Right lobe of liver (tissue), 4 donors: ENCODE data around the gene OTUD4.

Experiments
- POLR2A ChIP-seq: fragments of 450-650 bp; IDR thresholded peaks from one replicate; pipeline ENCODE4 v1.6.1; 2017; ENCODE audit warnings: antibody characterized with exemption, mild to moderate bottlenecking
- TF ChIP-seq, protein P1 (sequence below), 4 donors: fragments of 200-600 bp in 3 of 4; fragments of 450-650 bp in 1 of 4; IDR thresholded peaks; one replicate each; pipeline versions ENCODE4 v1.5.1 to v1.8.0; 2016 to 2022; ENCODE audit warnings: antibody characterized with exemption in 4 of 4, mild to moderate bottlenecking in 2 of 4
- donor health status: DM: no; HTN: no; CAD: no.
- donor health status: DM: no; HTN: no; CAD: no.
- donor health status: DM: no; HTN: yes; CAD: no.

DNA sequence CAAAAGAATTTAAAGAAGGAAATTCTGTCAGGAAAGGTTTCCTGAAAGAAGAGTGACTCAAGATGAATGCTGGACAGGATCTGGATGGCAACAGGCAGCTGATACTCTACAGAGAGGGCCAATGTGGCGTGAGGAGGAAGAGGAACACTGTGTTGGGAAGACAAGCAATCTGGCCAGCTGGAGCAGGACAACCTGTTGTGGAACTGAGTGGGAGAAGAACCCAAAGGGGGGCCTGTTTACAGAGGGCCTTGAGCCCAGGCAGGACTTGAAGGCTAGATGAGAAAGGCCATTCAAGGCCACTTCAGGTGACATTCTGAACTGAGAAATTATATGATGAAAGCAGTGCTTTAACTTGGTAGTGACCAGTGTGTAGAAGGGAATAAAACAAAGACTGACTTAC lies 8.5 kb downstream of the OTUD4 start:
- TF ChIP-seq, protein P1, sequence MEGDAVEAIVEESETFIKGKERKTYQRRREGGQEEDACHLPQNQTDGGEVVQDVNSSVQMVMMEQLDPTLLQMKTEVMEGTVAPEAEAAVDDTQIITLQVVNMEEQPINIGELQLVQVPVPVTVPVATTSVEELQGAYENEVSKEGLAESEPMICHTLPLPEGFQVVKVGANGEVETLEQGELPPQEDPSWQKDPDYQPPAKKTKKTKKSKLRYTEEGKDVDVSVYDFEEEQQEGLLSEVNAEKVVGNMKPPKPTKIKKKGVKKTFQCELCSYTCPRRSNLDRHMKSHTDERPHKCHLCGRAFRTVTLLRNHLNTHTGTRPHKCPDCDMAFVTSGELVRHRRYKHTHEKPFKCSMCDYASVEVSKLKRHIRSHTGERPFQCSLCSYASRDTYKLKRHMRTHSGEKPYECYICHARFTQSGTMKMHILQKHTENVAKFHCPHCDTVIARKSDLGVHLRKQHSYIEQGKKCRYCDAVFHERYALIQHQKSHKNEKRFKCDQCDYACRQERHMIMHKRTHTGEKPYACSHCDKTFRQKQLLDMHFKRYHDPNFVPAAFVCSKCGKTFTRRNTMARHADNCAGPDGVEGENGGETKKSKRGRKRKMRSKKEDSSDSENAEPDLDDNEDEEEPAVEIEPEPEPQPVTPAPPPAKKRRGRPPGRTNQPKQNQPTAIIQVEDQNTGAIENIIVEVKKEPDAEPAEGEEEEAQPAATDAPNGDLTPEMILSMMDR (IDR thresholded peaks at IDR 0.05), result no peak
- no peak for TF ChIP-seq POLR2A
